BLaER1 treated with 17β-estradiol and CSF1 and Interleukin-3, amounts not matched to agents 10 nM and 100 nM (cell line): ENCODE results near the gene PI4KB.

Experiments used
- H3K27ac ChIP-seq, 11 experiments: shearing (Covaris generic); formaldehyde crosslinking; 2 replicates each; pipeline ENCODE4 v1.8.1; 2022
- H3K27me3 ChIP-seq, 11 experiments: shearing (Covaris generic); formaldehyde crosslinking; 2 replicates each; pipeline ENCODE4 v1.8.1; 2022
- H3K36me3 ChIP-seq, 11 experiments: shearing (Covaris generic); formaldehyde crosslinking; 2 replicates each; pipeline ENCODE4 v1.8.1; 2022
- H3K4me1 ChIP-seq, 10 experiments: shearing (Covaris generic); formaldehyde crosslinking; 2 replicates each; pipeline ENCODE4 v1.8.1; 2022
- H3K4me2 ChIP-seq, 11 experiments: shearing (Covaris generic); formaldehyde crosslinking; 2 replicates each; pipeline ENCODE4 v1.8.1; 2022
- H3K4me3 ChIP-seq, 10 experiments: shearing (Covaris generic); formaldehyde crosslinking; 2 replicates each; pipeline ENCODE4 v1.8.1; 2022
- H3K9ac ChIP-seq, 11 experiments: shearing (Covaris generic); formaldehyde crosslinking; 2 replicates each; pipeline ENCODE4 v1.8.1; 2022
- H3K9me3 ChIP-seq, 11 experiments: shearing (Covaris generic); formaldehyde crosslinking; replicated peaks in 1 of 11; 2 replicates each; pipeline ENCODE4 v1.8.1; 2022
- H4K20me1 ChIP-seq, 11 experiments: shearing (Covaris generic); formaldehyde crosslinking; 2 replicates each; pipeline ENCODE4 v1.8.1; 2022
- Cebpa-rat ChIP-seq, 11 experiments: shearing (Covaris generic); IDR thresholded peaks; 2 replicates each; pipeline ENCODE4 v1.8.1; 2022

PI4KB gene

GRCh38 chr1:151246786-151247185 lies 80.4 kb downstream of the PI4KB start:
- no peak overlapping the region for H3K9ac ChIP-seq
- no peak overlapping the region for H3K4me2 ChIP-seq
- no peaks in the 10 kb centered on the region for H3K9me3 ChIP-seq
- peaks cover 90 to 93% (median 91%) of the 10 kb centered on the region in 11 experiments for H3K36me3 ChIP-seq
- no peaks in the 10 kb centered on the region for H3K4me1 ChIP-seq
- TF ChIP-seq Cebpa-rat (IDR thresholded peaks at IDR 0.05) = no peak
- H3K27ac ChIP-seq = no peak overlapping the region
- H4K20me1 ChIP-seq = peaks cover 0 to 23% (median 0%) of the 10 kb centered on the region in 11 experiments; a peak in 6 of 22 replicates
- no peaks in the 10 kb centered on the region for H3K27me3 ChIP-seq
- no peak overlapping the region for H3K4me3 ChIP-seq

DNA sequence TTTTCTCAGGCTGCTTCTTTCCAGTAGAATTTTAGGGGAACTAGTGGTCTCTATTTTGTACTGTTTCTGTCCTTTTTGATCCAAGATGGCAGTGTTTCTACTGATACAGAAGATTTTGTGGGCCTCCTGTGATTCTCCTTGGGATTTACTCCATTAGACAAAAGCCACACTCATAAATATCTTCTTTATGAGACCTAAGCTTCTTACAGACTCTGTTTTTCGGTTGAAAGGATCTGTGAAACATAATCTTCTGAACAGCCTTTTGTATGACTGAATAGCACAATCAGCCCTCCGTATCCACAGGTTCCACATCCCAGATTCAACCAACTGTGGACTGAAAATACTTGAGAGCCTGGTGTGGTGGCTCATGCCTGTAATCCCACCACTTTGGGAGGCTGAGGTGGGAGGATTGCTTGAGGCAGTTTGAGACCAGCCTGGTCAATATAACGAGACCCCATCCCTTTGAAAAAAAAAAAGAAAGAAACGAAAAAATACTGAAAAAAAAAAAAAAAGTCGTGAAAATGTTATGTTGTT lies 83.5 kb downstream of the PI4KB start:
- no peak overlapping the region for H3K4me2 ChIP-seq
- H3K36me3 ChIP-seq = peaks cover 99 to 100% (median 100%) of the 10 kb centered on the region in 11 experiments
- H4K20me1 ChIP-seq = peaks cover 0 to 37% (median 0%) of the 10 kb centered on the region in 11 experiments; a peak in 7 of 22 replicates
- no peak overlapping the region for H3K4me3 ChIP-seq
- TF ChIP-seq Cebpa-rat (IDR thresholded peaks at IDR 0.05) = no peak
- no peaks in the 10 kb centered on the region for H3K27me3 ChIP-seq
- H3K4me1 ChIP-seq = peaks cover 0 to under 1% (median 0%) of the 10 kb centered on the region in 10 experiments; a peak in 1 of 20 replicates
- no peak overlapping the region for H3K9ac ChIP-seq
- no peaks in the 10 kb centered on the region for H3K9me3 ChIP-seq
- no peak overlapping the region for H3K27ac ChIP-seq

GRCh38 chr1:151242442-151242841 lies 84.8 kb downstream of the PI4KB start:
- TF ChIP-seq Cebpa-rat (IDR thresholded peaks at IDR 0.05) = peak in 1 of 11 experiments; percentile 48; a peak in 2 of 22 replicates
- Histone ChIP-seq H3K4me1 (peaks cover 4 to 13% (median 9%) of the 10 kb centered on the region in 10 experiments; a peak in 19 of 20 replicates), H3K4me2 (no peak overlapping the region), H3K9me3 (no peaks in the 10 kb centered on the region), H3K4me3 (no peak overlapping the region), H3K27ac (no peak overlapping the region), H3K36me3 (peaks cover 99 to 100% (median 100%) of the 10 kb centered on the region in 11 experiments), H3K27me3 (no peaks in the 10 kb centered on the region), H4K20me1 (peaks cover 0 to 48% (median 5%) of the 10 kb centered on the region in 11 experiments; a peak in 9 of 22 replicates), H3K9ac (no peak overlapping the region)
